RKO (cell line): ENCODE results near the gene PLSCR1.
"Not testable (repeated sequence)": the region's sequence is repeated elsewhere in the genome, so short reads cannot be mapped to it uniquely, and the experiment has no call there.

Experiments
- DNase-seq: peaks from one replicate; pipeline ENCODE4 v3.0.0-alpha.2; 2016; ENCODE audit warnings: low spot score

Gene PLSCR1

GRCh38 chr3:146513386-146514051 lies 30.9 kb downstream of the PLSCR1 start:
- no peak for DNase-seq

DNA sequence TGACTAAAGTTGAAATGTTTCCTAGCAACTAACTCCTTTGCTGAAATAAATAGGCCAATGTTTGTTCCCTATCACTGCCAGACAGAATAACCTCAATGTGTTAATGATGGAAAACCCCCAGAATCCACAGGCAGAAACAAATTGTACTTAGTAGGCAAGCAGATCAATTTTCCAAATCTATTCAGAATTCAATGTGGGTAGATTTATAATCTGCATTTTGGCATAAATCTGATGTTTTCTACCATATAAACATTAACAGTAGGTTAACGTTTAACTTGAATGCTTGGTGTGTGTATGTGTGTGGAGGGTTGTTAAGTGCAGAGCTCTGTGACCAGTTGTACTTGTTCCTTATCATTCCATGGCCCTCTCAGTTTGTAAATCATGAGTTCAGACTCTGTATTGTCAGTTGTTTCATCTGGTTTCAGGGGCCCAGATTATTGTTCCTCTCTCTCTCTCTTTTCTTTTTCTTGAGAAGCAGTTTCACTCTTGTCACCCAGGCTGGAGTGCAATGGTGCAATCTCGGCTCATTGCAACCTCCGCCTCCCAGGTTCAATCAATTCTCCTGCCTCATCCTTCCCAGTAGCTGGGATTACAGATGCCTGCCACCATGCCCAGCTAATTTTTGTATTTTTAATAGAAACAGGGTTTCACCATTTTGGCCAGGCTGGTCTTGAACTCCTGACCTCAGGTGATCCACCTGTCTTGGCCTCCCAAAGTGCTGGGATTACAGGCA lies 32.8 kb downstream of the PLSCR1 start:
- DNase-seq = no peak

GRCh38 chr3:146507331-146508120 lies 36.9 kb downstream of the PLSCR1 start:
- no peak for DNase-seq

- no peak for DNase-seq
Measured at GRCh38 chr3:146505516-146505915, 38.9 kb downstream of the PLSCR1 start.

GRCh38 chr3:146504498-146505197 lies 39.8 kb downstream of the PLSCR1 start:
- no peak for DNase-seq

DNA sequence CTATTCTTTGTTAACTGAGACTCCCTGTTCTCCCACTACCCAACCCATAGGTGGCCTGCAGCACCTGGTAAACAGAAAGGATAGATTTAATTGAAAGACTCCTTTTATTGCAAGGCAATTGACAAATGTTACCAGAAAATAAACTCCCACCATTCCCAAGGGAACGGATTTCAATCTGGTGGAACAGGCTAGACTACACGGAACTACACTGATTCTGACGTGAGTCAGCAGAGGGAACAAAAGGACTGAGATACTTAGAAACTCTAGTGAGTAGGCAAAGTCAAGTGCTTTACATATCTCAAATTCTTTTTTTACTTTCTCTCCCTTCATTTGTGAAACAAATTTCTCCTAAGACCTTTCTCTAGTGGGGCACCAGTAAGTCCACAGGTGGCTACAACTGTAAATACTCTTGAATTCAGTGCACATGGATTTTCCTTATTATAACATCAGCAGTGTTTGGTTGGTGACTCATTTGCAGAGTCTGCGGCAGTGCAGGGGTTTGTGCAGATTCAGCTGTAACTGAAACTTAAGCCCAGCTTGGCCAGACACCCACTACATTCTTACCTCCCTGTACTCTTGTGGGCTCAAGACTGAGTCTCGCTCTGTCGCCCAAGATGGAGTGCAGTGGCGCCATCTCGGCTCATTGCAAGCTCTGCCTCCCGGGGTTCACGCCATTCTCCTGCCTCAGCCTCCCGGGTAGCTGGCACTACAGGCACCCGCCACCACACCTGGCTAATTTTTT lies 40.8 kb downstream of the PLSCR1 start:
- peak; percentile 82 for DNase-seq

GRCh38 chr3:146502887-146503460 lies 41.4 kb downstream of the PLSCR1 start:
- DNase-seq = no peak

GRCh38 chr3:146501752-146502151 lies 42.7 kb downstream of the PLSCR1 start:
- no peak for DNase-seq

DNA sequence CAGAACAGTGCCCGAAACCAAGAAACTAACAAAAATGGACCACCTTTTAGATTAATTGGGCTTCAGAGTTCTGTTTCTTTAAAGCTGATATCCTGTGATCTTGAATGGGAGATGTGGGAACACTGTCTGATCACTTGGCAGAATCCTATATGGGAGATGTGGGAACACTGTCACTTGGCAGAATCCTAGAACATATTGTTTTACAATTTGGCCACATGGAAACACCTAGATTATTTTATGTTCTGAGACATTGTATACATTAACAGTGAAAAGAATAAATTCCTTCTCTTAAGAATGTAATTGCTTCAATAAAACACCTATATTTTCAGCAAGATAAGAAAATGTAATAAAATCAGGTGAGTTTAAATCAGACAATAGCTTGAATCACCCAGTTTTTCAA lies 44.7 kb downstream of the PLSCR1 start:
- DNase-seq = no peak

GRCh38 chr3:146498002-146498736 lies 46.2 kb downstream of the PLSCR1 start:
- DNase-seq = no peak

- DNase-seq = not testable (repeated sequence)
Measured at GRCh38 chr3:146497145-146497843, 47.1 kb downstream of the PLSCR1 start.

- no peak for DNase-seq
Measured at GRCh38 chr3:146496726-146497125, 47.7 kb downstream of the PLSCR1 start.

DNA sequence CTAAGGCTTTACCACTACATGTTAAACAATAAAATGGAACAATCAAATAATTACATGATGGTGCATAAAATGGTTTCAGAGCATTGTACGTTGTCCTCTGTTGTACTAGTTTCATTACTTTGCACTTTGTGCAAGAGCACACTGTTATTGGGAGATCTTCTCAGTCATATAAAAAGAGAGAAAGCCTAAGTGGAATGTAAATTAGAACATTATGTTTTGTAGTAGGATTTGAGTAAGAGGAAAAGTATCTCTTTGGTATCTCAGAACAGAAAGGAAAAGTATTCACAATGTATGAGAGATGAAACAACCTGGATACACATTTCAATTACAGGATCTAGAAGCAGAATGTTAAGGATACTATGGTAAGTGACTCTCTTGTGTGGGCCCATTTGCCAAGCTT lies 48.2 kb downstream of the PLSCR1 start:
- no peak for DNase-seq

- DNase-seq = no peak
Measured at GRCh38 chr3:146493761-146494160, 50.6 kb downstream of the PLSCR1 start.

GRCh38 chr3:146493221-146493620 lies 51.2 kb downstream of the PLSCR1 start:
- DNase-seq = no peak

GRCh38 chr3:146491303-146491702 lies 53.1 kb downstream of the PLSCR1 start:
- DNase-seq = no peak

- DNase-seq = no peak
Measured at GRCh38 chr3:146485297-146485696, 59.1 kb downstream of the PLSCR1 start.

DNA sequence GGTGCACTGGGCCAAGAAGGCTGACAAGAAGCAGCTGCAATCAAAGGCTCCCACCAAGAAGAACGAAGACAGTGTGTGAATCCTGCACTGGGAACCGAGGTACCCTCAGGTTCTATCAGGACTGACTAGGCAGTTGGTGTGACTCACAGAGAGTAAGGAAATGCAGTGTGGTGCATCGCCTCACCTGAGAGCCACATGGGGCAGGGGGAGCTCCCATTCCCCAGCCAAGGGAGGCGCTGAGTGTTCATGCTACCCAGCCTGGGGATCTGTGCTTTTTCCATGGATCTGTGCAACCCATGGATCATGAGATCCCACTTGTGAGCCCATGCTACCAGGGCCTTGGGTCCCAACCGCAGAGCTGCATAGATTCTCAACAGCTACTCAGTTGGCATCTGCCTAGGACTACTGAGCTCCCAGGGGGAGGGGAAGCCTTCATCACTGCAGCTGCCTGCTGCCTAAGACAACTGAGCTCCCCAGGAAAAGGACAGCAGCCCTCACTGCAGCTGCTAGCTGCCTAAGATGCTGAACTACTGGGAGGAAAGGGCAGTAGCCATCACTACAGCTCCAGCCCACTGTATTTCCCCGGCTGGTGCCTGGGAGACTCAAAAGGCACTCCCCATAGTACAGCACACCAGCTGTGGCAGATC lies 68.2 kb downstream of the PLSCR1 start:
- DNase-seq = no peak

DNA sequence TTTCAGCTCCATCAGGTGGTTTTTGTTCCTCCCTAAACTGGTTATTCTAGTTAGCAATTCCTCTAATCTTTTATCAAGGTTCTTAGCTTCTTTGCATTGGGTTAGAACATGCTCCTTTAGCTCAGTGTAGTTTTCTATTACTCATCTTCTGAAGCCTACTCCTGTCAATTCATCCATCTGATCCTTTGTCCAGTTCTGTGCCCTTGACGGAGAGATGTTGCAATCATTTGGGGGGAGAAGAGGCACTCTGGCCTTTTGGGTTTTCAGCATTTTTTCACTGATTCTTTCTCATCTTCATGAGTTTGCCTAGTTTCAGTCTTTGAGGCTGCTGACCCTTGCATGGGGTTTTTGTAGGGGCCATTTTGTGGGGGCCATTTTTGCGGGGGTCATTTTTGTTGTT lies 69.4 kb downstream of the PLSCR1 start:
- not testable (repeated sequence) for DNase-seq
